GM12892 (cell line): ENCODE results near the gene WNT9B.

Experiments used
- POLR2A ChIP-seq: IDR thresholded peaks from 2 replicates; pipeline ENCODE4 v1.6.1; 2011; ENCODE audit warnings: low read depth, low read length, control low read depth
- POLR2AphosphoS5 ChIP-seq: IDR thresholded peaks from 2 replicates; pipeline ENCODE4 v1.6.1; 2011; ENCODE audit warnings: low read depth, low read length, control low read depth
- TAF1 ChIP-seq: IDR thresholded peaks from 2 replicates; pipeline ENCODE4 v1.6.1; 2011; ENCODE audit warnings: low read depth, mild to moderate bottlenecking, control low read depth, low read length, borderline replicate concordance

- no peak for TF ChIP-seq TAF1
- no peak for TF ChIP-seq POLR2A
- TF ChIP-seq POLR2AphosphoS5, result no peak
These were observed 21.0 kb downstream of the WNT9B start for GRCh38 chr17:46872421-46872820.
